Stimulated activated CD8-positive, alpha-beta memory T cell treated with anti-CD3 and anti-CD28 coated beads, Interleukin-2, amount 100 ng/mL, for 48 hours (primary cell): ENCODE measurements around the gene HOXA5.

Source experiments
- DNase-seq, 2 donors: peaks; one replicate each; pipeline ENCODE4 v3.0.0-alpha.2; 2020; ENCODE audit warnings: low read depth in 2 of 2

Gene HOXA5

DNA sequence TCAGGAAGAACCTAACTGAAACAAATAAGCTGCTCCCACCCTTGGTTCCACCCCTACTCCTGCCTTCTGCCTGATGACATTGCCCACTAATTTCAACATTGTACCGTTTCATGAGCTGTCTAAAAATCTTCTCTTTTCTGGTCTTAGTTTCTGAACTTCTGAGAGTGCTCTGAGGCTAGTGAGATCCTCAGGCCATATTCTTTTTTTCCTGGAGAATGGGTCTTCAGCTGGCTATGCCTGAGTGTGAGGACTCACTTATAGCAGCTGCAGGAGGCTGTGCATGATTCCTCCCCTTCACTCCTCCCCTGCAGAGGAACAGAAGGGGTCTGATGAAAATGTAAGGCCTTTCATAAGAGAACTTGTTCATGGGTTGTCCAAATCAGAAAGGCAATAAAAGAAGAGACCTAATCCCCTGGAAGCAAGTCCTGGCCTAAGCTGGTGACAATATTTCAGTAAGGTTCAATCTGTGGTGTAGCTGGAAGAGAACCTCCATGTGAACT is 24.0 kb downstream of the HOXA5 start:
- no peak for DNase-seq

DNA sequence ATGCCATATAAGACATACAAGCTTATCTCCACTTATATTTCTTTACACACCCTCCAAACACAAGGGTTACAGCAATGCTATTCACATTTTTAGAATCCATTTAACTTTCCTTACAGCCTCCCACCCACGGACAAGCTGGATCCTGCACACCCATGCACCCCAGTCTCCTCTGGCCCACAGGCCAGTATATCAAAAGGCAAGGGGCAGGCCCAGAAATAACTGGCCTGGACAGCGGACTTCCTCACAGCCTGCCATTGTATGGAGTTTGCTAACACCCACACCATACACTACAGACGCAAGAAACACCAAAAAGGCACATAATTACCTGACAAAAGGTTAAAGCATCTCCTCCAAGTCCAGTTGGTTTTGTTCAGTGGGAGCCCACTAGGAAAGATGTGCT is 24.9 kb downstream of the HOXA5 start:
- DNase-seq: no peak

DNA sequence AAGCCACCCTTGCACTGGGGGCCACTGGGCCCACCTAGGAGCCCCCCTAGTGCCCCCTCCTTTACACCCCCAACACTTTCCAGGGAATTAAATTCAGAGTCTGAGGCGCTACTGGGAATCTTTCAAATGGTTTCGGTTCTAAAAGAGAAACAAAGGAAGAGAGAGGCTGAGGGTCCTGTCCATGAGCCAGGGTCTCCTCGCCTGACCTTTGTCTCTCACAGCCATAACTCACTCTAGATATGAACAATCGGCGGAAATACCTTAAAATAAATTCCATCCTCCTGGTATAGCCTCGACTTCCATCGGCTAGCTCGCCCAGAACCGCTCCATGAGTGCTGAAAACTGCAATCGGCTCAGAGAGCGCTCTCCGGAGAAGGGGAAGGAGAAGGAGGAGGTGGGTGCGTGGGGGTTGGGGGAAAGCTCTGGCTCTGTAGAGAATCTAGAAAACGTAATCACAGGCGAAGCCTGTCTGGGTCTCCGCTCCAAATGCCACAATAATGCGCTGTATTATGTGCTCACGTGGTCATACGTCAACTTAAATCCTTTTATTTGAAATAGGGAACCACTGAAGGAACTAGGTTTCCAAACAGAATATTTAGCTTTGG is 25.5 kb downstream of the HOXA5 start:
- no peak for DNase-seq

DNA sequence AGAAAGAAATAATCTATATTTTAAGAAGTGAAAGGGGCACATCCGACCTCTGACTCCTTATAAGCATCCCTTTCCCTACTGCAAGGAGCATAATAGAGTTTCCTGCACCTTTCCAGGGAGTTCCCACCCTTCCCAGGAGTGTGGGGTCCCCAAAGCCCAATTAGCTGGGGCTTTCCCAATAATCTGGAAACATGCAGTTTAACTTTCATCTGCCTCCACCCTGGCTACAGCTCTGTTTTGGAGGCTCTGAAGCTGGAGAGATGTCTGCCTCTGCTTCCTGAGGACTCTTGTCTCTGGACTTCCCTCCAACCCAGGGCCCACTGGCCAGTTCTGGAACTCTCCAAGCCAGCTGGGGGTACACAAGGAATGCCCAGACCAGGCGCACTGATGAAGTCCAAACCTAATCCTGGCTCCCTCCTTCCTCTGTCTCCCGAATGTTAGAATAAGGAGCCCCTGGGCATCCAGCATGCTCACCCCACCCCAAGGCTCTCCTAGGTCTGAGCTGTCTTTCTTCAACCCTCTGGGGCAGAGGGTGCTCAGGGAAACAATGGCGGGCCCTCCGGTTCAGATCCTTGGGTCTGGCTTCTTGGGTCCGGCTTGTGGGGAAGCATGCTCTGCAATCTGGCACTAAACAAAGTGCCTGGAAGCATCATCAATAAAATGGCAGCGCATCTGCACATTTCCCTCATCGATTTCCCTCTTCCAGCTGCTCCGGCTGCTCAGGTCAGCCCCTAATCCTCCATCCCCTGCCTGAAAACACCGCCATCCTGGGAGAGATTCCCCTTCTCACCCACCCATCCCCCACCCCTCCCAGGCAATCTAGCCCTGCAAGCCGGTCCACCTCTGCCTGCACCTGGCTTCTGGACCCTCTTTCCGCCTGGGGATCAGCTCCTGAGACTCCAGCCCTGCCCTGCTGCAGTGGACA is 26.3 kb downstream of the HOXA5 start:
- DNase-seq: no peak

DNA sequence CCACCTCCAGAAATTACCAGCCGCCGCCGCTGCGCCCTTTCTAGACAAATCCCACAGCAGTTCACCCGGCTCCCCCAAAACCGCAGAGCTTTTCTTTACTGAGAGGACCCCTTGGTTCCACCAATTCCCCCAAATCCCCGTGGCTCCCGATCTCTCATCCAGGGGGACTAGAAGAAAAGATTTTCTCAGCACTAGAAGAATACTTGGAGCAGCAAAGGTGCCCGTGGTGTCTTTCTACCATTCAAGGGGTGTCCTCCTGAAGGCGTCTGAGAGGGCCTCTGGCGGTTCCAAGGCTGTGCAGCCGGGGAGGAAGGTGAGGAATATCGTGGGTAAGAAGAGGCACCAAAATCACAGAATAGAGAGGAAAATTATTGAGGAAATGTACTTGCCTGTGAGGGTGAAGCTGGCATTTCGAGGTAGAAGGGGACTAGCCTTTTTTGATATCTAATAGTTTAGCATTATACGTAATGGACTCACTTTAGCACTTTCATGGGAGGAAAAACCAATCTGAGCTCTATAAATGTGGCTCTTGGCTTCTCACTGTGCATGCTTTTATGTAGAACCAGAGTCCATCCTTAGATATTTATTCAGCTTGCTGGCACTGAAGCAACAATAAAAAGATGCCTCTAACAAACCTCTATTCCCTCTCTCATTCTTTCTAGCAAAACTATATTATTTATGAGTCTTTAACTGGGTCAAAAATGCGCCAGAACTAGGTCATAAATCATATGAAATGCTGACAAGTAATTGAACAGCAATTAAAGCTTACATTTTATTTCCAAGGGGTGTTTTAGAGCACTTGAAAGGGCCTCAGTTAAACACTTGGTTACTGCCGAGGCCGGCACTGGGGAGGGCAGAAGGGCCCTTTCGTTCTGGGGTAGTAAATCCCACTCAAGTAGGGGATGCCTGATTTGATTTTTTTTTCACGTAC is 27.2 kb downstream of the HOXA5 start:
- no peak for DNase-seq

DNA sequence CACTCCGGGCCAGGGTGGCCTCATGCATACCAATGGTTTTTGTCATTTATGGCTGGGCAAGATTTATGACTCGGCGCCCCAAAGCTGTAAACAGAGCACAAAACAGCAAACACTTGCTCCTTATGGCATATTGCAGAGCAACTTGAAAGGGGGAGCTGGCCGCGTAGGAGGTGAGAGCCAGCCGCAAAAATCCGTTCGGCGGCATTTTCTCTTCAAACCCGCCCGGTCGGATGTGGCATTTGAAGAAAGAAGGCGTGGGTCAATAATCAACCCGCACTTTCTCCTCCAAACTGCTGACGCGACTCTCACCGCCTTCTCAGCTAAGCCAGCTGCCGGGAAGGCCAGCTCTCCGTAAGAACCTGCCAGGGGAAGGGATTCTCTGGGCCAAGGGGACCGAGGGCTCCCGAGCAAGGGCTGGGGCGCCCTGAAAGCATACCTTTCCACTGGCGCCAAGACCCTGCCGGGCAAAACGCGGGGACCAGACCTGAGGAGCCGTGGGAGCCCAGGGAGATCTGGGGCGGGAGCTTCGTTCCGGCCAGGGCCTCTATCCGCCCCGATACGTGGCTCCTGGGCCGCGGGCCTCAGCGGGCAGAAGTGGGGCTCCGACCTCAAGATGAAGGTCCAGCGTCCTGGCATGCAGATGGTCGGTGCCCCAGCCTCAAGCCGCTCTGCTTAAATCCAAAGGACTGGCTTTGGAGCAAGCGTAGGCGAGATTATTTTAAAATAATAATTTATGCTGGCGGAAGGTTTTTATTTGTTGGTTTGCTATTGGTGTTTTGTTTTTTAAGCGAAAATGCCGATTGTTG is 28.1 kb downstream of the HOXA5 start:
- no peak for DNase-seq

DNA sequence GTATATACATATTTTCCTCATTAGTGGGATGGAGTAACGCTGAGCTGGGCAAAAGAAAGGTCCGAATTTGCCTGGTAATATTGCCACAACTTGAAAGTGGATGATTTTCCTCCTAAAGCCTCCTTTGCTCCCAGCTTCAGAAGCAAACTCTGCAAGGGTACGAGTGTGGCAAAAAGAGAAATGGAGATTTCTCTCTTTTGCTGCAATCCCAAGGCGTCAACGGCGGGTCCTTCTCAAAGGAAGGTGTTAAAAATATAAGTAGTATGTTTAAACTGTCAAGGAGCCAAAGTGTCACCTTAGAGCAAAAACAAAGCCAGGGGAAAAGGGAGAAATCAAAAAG is 28.6 kb downstream of the HOXA5 start:
- DNase-seq: no peak

DNA sequence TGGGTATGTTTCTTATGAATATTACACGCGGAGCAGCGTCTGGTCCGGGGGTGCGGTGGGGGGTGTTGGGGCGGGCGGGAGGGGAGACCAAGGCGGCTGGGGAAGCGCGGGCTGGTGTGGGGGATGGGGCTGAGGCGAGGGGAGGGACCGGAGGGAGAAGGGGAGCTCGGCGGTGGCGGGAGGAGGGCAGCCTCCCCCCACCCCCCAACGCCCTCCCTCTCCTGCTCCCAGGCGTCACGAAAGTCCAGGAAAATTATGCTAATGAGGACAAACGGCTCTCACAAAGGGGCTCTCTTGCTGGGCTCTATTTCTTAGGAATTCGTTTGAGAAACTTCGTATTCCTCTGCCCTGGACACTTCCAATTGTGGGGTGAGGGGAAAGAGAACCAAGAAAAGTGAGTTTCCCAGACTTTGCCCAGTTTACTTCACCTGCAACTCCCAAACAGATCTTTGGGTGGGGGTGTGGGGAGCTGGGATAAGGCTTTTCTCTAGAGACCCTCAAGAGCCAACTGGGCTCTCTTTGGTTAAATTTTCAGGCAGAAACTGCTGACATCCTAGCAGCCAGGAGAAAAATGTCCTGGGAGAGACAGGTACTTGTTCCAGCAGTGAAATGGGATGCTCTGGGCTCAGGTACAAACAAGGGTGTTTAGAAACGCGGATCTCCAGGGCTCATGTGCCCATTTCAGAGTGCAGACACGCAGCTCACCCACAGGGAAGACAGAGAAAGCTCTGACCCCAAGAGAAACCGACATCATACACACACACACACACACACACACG is 29.3 kb downstream of the HOXA5 start:
- no peak for DNase-seq

DNA sequence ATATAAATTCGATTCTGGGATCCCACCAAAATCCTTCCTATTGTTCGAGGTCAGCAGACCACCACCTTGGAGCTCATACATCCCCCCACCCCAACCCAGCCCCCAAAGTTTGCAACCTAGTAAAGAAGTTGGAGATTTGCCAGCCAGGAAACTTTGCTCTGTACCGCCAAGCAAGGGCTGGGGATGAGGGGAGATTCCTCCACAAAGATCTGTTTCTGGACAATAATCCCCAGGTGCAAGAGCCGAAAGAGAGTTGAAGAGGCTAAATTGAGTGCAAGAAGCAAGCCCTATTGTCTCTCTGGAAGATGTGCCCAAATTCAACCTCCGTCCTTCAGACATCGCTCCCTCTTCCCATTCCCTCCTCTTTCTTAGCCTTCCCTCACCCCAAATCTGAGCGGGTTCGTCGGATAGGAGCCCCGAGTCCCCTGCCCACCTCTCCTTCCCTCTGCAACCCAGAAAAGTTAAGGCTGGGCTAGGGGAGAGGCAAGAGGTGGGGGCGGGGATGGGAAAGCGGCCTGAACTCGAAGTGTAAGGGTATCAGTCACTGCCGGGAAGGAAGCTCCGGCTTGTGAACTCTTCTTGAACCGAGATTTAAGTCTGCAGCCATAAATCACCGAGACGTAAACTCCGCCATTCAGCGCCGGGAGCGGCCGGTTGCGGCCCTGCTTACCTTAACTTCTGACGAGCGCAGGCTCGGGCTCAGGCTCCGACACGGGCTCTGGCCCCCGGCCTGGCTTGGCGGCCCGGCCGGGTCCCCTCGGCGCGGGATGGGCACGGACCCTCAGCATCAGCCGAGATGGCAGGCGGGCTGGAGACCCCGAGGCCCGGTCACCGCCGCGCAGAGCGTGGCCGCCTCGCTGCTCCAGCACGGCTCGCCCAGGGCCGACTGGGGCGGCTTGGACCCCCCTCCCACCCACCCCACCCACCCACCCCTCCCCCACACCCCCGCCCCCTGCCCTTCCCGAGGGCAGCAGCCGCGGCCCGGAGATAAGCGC is 30.2 kb downstream of the HOXA5 start:
- no peak for DNase-seq

DNA sequence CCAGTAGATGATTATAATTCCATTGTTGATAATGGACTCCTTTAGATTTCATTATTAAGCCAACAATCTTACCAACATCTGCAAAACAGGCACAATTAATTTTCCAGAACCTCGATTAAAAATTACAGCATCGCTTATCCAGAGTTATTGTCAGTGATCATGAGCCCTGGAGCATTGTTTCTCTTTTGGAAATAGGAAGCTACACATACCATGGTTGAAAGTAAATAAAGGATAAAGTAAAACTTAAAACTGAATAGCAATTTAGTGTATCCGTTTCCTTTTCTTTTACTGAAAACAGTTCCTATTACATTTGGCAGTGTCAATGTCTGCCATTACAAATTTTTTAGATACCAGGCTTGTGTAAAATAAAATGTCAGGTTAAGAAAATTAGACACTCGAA is 31.1 kb downstream of the HOXA5 start:
- DNase-seq: no peak

DNA sequence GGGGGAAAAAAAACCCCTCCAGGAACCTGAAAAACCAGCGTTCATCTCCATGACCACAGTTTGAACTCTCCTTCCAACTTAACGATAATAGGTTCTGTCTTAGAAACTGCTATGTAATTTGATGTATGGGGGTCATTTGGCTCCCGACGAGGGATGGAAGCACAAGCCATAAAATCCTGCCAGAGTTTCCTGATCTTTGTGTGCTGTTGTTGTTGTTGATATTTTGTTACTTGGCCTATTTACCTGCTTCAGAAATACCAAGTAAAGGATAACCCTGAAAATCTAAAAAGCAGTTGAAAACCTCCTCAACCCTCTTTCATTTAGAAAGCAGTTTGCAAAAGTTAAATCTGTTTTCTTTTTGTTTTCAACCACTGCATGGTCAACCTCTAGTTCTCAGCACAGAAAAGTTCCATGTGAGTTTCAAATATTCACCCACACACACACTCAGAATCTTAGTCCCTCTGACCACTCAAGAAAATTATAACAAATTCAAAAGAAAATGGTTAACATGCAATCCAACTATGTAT is 31.7 kb downstream of the HOXA5 start:
- no peak for DNase-seq

DNA sequence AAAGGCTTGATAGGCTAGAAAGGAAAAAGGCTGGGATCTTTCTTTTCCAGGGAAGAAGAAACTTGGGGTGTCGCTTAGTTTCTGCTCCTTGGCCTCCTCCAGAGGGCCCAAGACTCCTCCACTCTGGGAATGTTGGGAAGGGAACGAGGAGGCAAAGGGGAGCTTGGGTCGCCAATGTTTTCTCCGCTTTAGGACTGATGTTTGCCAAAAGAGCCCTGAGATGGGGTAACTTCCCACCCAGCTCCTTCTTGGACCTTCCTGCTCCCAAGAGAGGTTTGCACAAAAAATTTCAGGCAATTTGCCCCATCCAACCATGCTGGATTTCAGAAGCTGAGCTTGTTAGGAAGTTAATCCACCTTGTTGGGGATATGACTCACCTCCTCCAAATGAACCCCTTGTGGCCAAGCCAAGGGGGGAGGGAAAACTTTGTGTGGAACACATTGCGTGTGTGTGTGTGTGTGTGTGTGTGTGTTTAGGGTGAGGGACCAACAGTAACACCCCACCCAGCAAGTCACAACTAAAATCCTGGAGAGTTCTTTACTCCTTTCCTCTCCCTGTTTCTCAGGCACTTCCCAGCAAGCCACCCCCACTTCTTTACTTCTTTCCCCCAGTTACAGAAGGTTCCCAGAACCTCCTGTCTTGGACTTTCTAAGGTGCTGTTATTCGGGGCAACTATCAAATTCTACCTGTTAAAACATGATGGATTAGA is 32.3 kb downstream of the HOXA5 start:
- no peak for DNase-seq

DNA sequence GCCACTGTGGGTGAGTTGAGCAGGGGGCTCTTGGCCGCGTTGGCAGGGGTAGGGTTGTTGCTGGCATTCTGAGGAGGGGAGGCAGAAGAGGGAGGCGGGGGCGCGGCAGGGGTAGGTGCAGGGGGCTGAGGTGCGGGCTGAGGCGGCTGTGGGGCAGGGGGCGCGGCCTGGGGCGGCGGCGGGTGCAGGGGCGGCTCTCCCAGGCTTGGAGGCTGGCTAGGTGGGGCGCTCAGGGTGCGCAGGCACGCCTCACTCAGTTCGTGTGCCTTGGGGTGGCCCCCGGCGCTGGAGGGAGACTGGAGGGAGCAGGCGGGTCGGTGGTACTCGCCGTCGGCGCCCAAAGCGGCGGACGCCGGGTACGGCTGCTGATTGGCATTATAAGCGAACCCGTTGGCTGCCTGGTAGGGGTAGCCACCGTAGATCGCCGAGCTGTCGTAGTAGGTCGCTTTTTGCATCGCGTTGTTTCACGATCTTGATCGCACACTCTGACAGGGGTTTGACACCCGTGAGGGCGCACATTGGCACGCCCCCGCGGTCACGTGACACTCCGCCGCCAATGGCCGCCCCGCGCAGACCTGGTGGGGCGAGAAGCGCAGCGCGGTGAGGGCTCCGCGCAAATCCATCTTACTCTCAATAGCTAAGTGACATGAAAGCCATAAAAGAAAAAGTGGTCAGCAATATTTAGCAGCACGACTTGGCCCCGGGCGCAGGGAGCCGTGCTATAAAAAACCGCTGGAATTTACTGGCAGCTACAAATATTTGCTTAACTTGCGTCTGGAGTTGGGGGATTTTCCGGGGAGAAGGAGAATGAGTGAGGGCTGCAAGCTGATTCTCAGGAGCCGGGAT is 33.1 kb downstream of the HOXA5 start:
- DNase-seq: no peak

DNA sequence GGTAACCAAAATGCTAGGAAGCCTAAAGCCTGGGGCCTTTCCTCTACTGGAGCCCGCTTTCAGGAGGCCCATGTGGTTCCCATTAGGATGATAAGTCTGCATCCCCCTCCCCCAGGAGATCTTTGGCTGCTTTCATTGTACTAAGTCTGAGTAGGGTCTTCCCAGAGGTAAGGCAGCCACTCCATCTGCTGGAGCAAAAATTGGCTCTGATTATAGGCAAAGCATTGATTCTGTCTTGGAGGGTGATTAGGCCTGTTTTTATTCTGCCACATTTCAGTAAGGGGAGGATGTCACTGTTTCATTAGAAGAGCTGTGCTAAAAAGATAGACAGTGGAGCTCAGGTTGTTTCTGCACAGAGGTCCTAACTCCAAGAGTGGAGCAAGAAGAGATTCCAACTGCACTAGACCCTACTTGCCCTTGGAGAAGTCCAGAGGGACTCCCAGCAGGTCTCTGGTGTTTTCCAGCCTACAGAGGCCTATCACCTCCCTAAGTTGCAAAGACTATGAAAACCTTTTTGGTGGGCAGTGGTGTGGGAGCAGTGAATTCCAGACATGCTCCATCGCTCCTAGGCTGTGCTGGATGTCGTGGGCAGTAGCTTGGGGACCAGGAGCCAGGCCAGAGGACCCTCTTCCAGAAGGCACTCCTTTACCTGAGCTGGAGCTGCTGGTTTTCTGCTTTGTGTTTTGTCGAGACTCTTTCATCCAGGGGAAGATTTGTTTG is 33.9 kb downstream of the HOXA5 start:
- DNase-seq: no peak

DNA sequence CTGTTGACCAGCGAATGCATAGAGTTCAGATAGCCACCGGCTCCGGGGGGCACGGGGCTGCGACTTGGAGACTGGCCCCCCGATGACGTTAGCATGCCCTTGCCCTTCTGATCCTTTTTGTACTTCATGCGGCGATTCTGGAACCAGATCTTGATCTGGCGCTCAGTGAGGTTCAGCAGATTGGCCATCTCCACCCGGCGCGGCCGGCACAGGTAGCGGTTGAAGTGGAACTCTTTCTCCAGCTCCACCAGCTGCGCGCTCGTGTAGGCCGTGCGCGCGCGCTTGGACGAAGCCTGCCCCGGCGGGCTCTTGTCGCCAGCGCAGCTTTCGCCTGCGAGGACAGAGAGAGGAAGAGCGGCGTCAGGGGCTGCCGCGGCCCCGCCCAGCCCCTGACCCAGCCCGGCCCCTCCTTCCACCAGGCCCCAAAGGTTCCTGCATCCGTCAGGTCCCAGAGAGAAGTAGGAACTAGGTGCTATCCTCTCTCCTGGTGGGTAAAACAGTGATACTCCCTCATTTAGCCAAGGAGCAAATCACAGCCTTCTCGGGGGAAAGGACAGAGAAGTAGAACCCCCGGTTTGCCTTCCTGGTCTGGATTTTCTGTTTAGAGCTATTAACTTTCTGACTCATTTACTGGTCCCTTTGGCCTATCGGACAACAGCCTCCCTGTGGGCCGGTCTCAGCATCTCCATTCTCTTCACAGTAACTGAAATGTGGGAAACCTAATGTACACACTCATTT is 34.9 kb downstream of the HOXA5 start:
- DNase-seq: no peak
